Neuronal stem cell (in vitro differentiated cells): ENCODE results near the gene MEGF11.
A peak's percentile ranks its signal among the peaks of the same experiment; 100 is the strongest.

ENCODE experiments used
- DNase-seq: peaks from one replicate; pipeline ENCODE4 v3.0.0-alpha.2; 2013; ENCODE audit warnings: low spot score
- H2AFZ ChIP-seq: one replicate; pipeline ENCODE4 v1.6.1; 2013; ENCODE audit warnings: mild to moderate bottlenecking, low read length, inconsistent platforms
- H2AK5ac ChIP-seq: 2 replicates; pipeline ENCODE4 v1.6.1; 2013; ENCODE audit warnings: low read depth, mild to moderate bottlenecking, inconsistent platforms, low read length, moderate library complexity, mixed read lengths
- H2BK120ac ChIP-seq: 2 replicates; pipeline ENCODE4 v1.6.1; 2013; ENCODE audit warnings: low read depth, mild to moderate bottlenecking, inconsistent platforms, low read length, moderate library complexity, mixed read lengths
- H2BK12ac ChIP-seq: one replicate; pipeline ENCODE4 v1.6.1; 2013; ENCODE audit warnings: low read length, inconsistent platforms
- H2BK15ac ChIP-seq: 2 replicates; pipeline ENCODE4 v1.6.1; 2013; ENCODE audit warnings: mild to moderate bottlenecking, low read length, inconsistent platforms, mixed read lengths
- H2BK5ac ChIP-seq: one replicate; pipeline ENCODE4 v1.6.1; 2013; ENCODE audit warnings: inconsistent platforms, mild to moderate bottlenecking, low read length, moderate library complexity
- H3K14ac ChIP-seq: one replicate; pipeline ENCODE4 v1.6.1; 2013; ENCODE audit warnings: low read length, inconsistent platforms
- H3K18ac ChIP-seq: 2 replicates; pipeline ENCODE4 v1.6.1; 2013; ENCODE audit warnings: low read length, inconsistent platforms
- H3K23ac ChIP-seq: 2 replicates; pipeline ENCODE4 v1.6.1; 2013; ENCODE audit warnings: low read depth, mild to moderate bottlenecking, mixed read lengths, low read length, inconsistent platforms; ENCODE audit not compliant: poor library complexity
- H3K27ac ChIP-seq: replicated peaks from 3 replicates; pipeline ENCODE4 v1.5.1; 2013; ENCODE audit warnings: low read length, inconsistent platforms
- H3K27me3 ChIP-seq, 3 experiments: 2 replicates each; pipeline ENCODE4 v1.6.1; 2013; ENCODE audit warnings: low read length in 3 of 3, mild to moderate bottlenecking in 2 of 3, inconsistent platforms in 1 of 3, low read depth in 1 of 3, mixed read lengths in 1 of 3, moderate library complexity in 1 of 3; ENCODE audit not compliant: control insufficient read depth in 3 of 3, insufficient read depth in 3 of 3
- H3K36me3 ChIP-seq, 2 donors: replicated peaks in 1 of 2; 2 replicates each; pipeline ENCODE4 v1.6.1; 2013; ENCODE audit warnings: low read length in 2 of 2; ENCODE audit not compliant: control insufficient read depth in 2 of 2, insufficient read depth in 2 of 2
- H3K4ac ChIP-seq: 2 replicates; pipeline ENCODE4 v1.6.1; 2013; ENCODE audit warnings: inconsistent platforms, mild to moderate bottlenecking, low read length, moderate library complexity
- H3K4me1 ChIP-seq, 2 donors: 1 replicate in 1 of 2; 2 replicates in 1 of 2; pipeline ENCODE4 v1.6.1; 2013; ENCODE audit warnings: low read length in 2 of 2, low read depth in 1 of 2; ENCODE audit not compliant: control insufficient read depth in 2 of 2, insufficient read depth in 1 of 2
- H3K4me2 ChIP-seq: one replicate; pipeline ENCODE4 v1.6.1; 2013; ENCODE audit warnings: mild to moderate bottlenecking, low read length, inconsistent platforms; ENCODE audit not compliant: insufficient read depth, poor library complexity, severe bottlenecking
- H3K4me3 ChIP-seq, 2 donors: 2 replicates each; pipeline ENCODE4 v1.5.1; 2013; ENCODE audit warnings: low read length in 2 of 2, mild to moderate bottlenecking in 2 of 2, inconsistent platforms in 1 of 2, moderate library complexity in 1 of 2
- H3K79me1 ChIP-seq: one replicate; pipeline ENCODE4 v1.6.1; 2013; ENCODE audit warnings: low read depth, mild to moderate bottlenecking, inconsistent platforms, low read length, moderate library complexity
- H3K9ac ChIP-seq: one replicate; pipeline ENCODE4 v1.6.1; 2013; ENCODE audit warnings: mild to moderate bottlenecking, low read depth, low read length, inconsistent platforms; ENCODE audit not compliant: poor library complexity
- H3K9me3 ChIP-seq, 2 donors: replicated peaks in 1 of 2; 2 replicates each; pipeline versions ENCODE3 to v1.6.1; 2013; ENCODE audit warnings: low read length in 2 of 2, mild to moderate bottlenecking in 2 of 2, inconsistent platforms in 1 of 2, low read depth in 1 of 2, mixed read lengths in 1 of 2, moderate library complexity in 1 of 2; ENCODE audit not compliant: control insufficient read depth in 2 of 2, insufficient read depth in 1 of 2
- H4K8ac ChIP-seq: one replicate; pipeline ENCODE4 v1.6.1; 2013; ENCODE audit warnings: low read depth, mild to moderate bottlenecking, inconsistent platforms, low read length, moderate library complexity
- H4K91ac ChIP-seq: one replicate; pipeline ENCODE4 v1.6.1; 2013; ENCODE audit warnings: low read length, low read depth, mild to moderate bottlenecking, inconsistent platforms; ENCODE audit not compliant: poor library complexity
- WGBS, 2 donors: extraction: QIAGEN DNeasy Blood & Tissue Kit; methylation state at CpG; one replicate each; pipeline ENCODE4 v1.1.7; 2013; ENCODE audit warnings: missing lambda C conversion rate in 2 of 2, mixed read lengths in 1 of 2; ENCODE audit not compliant: insufficient read length in 2 of 2, insufficient replicate concordance in 1 of 2; ENCODE audit errors: extremely low coverage in 2 of 2; 5-methylcytosine and 5-hydroxymethylcytosine counted together

MEGF11 gene

DNA sequence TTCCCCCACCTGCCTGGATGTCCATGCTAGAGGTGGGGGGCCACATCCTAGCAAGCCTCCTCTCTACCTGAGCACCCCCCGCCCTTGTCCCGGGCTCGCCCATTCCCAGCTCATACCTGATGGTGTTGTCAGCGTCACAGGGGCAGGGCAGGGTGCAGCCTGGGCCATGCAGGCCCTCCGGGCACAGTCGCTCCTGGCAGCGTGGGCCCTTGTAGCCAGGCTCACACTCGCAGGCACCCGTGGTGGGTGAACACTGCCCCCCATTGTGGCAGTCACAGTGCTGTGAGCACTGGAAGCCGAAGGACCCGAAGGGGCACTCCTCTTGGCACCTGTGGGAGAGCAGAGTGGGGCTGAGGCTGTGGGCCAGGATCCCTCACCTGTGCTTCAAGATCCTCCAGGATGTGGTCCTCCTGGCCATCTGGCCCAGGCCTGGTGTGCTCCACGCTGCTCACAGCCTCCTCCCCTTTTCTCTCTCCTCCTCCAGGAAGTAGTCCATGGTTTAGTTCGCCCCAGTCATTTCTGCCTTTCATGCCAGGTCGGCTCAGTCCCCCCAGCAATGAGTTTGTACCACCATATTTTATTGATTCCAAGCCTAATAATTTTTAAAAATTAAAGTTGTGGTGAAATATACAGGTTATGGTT lies 288.6 kb downstream of the MEGF11 start:
- H4K8ac ChIP-seq, result no peak overlapping the region
- H2BK5ac ChIP-seq, result no peak overlapping the region
- H3K4ac ChIP-seq, result no peak overlapping the region
- H3K9me3 ChIP-seq, result no peaks in the 10 kb centered on the region
- H2AK5ac ChIP-seq, result peak overlapping the region; percentile 74
- no peak overlapping the region for H2BK12ac ChIP-seq
- H4K91ac ChIP-seq, result no peak overlapping the region
- peak overlapping the region in 1 of 2 donors; percentile 30 for H3K4me3 ChIP-seq
- peaks cover 0 to 34% (median 0%) of the 10 kb centered on the region in 3 experiments for H3K27me3 ChIP-seq
- WGBS, 2 donors, result no CpG with 5 or more reads among the region's 14 CpGs
- no peak overlapping the region for H2BK15ac ChIP-seq
- DNase-seq, result no peak
- no peaks in the 10 kb centered on the region for H3K36me3 ChIP-seq
- no peak overlapping the region for H3K27ac ChIP-seq
- no peak overlapping the region for H2AFZ ChIP-seq
- no peak overlapping the region for H3K9ac ChIP-seq
- peaks cover 0 to 3% of the 10 kb centered on the region in 2 donors for H3K4me1 ChIP-seq
- peak overlapping the region; percentile 72 for H3K18ac ChIP-seq
- no peaks in the 10 kb centered on the region for H3K79me1 ChIP-seq
- H3K14ac ChIP-seq, result no peak overlapping the region
- no peak overlapping the region for H2BK120ac ChIP-seq
- peak overlapping the region; percentile 46 for H3K23ac ChIP-seq
- no peak overlapping the region for H3K4me2 ChIP-seq

DNA sequence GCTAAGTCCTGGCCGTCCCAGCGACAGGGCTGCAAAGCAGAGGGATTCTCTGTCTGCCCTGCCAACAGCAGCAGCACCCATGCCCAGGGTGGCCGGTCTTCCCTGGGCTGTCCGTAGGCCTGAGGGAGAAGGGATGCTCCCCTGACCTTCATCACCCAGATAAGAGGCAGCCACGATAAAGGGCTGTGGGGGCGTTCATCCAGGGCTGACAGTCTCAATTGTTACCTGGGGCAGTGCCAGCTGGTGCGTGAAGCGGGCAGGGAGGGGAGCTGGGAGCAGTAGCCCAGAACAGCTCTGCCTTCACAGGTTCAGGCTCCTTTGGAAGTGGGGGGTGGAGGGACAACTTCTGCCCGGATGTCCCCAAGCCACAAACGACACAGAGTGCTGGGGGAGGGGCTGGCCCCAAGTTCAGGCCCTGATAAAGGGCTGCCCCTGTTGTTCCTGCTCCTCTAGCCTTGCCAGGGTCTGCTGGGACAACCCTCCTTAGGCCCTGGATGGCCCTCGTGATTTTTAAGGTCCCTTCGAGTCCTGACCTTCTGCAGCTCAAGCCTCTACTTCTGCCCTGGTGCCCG lies 289.6 kb downstream of the MEGF11 start:
- no CpG with 5 or more reads among the region's 13 CpGs for WGBS, 2 donors
- Histone ChIP-seq H3K23ac (peak overlapping the region; percentile 36), H3K4me2 (no peak overlapping the region), H2BK5ac (no peak overlapping the region), H3K4me1 (peaks cover 0 to 3% of the 10 kb centered on the region in 2 donors), H2BK15ac (no peak overlapping the region), H3K18ac (peak overlapping the region; percentile 24), H3K79me1 (no peaks in the 10 kb centered on the region), H4K8ac (no peak overlapping the region), H2AK5ac (no peak overlapping the region), H3K4me3 (no peak overlapping the region), H3K4ac (no peak overlapping the region), H4K91ac (no peak overlapping the region), H3K9me3 (no peaks in the 10 kb centered on the region), H2BK12ac (no peak overlapping the region), H3K27ac (no peak overlapping the region), H2AFZ (no peak overlapping the region), H3K27me3 (peaks cover 0 to 26% (median 0%) of the 10 kb centered on the region in 3 experiments), H2BK120ac (no peak overlapping the region), H3K36me3 (no peaks in the 10 kb centered on the region), H3K14ac (no peak overlapping the region), H3K9ac (peak overlapping the region; percentile 38)
- no peak for DNase-seq

DNA sequence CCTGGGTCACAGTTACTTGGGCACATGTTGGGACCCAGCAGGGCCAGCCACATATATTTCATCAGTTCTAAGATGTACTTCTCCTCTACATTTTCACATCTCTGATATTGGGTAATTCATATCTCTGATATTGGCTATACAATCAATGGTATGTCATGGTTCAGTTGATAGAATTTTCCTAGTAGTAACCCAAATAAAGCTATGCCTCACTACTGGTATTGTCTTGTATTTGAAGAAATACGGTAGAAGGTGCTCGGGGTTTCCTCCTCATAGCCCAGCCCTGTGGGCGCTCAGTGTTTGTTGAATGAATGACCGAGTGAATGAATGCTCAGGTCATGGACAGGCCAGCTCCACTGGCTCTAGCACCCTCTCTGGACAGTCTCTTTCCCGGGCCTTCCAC lies 290.2 kb downstream of the MEGF11 start:
- Histone ChIP-seq H3K14ac (no peak overlapping the region), H3K4me2 (no peak overlapping the region), H3K79me1 (no peaks in the 10 kb centered on the region), H3K4me1 (peaks cover 0 to 3% of the 10 kb centered on the region in 2 donors), H3K18ac (no peak overlapping the region), H2BK12ac (no peak overlapping the region), H3K4ac (no peak overlapping the region), H3K9ac (no peak overlapping the region), H2BK15ac (no peak overlapping the region), H3K27ac (no peak overlapping the region), H2BK120ac (no peak overlapping the region), H2AFZ (no peak overlapping the region), H3K36me3 (no peaks in the 10 kb centered on the region), H3K4me3 (no peak overlapping the region), H3K27me3 (peaks cover 0 to 21% (median 0%) of the 10 kb centered on the region in 3 experiments), H2AK5ac (no peak overlapping the region), H4K8ac (no peak overlapping the region), H4K91ac (no peak overlapping the region), H3K23ac (no peak overlapping the region), H3K9me3 (no peaks in the 10 kb centered on the region), H2BK5ac (no peak overlapping the region)
- no peak for DNase-seq
- no CpG with 5 or more reads among the region's 5 CpGs for WGBS, 2 donors

DNA sequence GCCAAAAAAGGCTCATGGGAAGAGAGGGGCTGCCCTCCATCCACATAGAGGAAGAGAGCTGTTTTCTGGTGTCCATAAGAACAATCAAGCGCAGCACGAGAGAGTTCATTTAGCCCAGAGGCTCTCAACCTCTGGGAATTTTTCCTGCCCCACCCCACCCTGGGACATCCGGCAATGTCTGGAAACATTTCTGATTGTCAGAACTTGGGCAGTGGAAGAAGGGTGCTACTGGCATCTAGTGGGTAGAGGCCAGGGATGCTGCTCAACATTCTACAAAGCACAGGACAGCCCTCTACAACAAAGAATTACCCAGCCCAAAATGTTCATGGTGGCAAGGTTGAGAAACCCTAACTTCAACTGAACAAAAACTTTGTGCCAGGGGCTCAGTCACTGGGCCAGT lies 291.4 kb downstream of the MEGF11 start:
- no peak overlapping the region for H2BK5ac ChIP-seq
- H2AFZ ChIP-seq, result no peak overlapping the region
- no peak overlapping the region for H2BK120ac ChIP-seq
- no CpG with 5 or more reads among the region's 3 CpGs for WGBS, 2 donors
- no peaks in the 10 kb centered on the region for H3K9me3 ChIP-seq
- DNase-seq, result no peak
- no peak overlapping the region for H3K4me2 ChIP-seq
- H2BK15ac ChIP-seq, result no peak overlapping the region
- no peak overlapping the region for H2BK12ac ChIP-seq
- H3K36me3 ChIP-seq, result no peaks in the 10 kb centered on the region
- H3K14ac ChIP-seq, result no peak overlapping the region
- H3K79me1 ChIP-seq, result no peaks in the 10 kb centered on the region
- H4K8ac ChIP-seq, result no peak overlapping the region
- no peak overlapping the region for H3K9ac ChIP-seq
- H3K23ac ChIP-seq, result no peak overlapping the region
- H3K27me3 ChIP-seq, result peaks cover 0 to 11% (median 0%) of the 10 kb centered on the region in 3 experiments
- peaks cover 0 to 3% of the 10 kb centered on the region in 2 donors for H3K4me1 ChIP-seq
- no peak overlapping the region for H3K4me3 ChIP-seq
- H3K4ac ChIP-seq, result no peak overlapping the region
- no peak overlapping the region for H2AK5ac ChIP-seq
- no peak overlapping the region for H3K27ac ChIP-seq
- no peak overlapping the region for H3K18ac ChIP-seq
- no peak overlapping the region for H4K91ac ChIP-seq
